Gastrocnemius medialis (tissue), 4 donors: ENCODE measurements around the gene FKBP1B. TPM values are rescaled to one million over a fixed set of nuclear protein-coding genes. Genes with fewer than 3 reads are reported as not detected.
"Not testable (repeated sequence)": the region's sequence is repeated elsewhere in the genome, so short reads cannot be mapped to it uniquely, and the experiment has no call there.

Source experiments
- ATAC-seq, 2 donors: fragments of 150-250 bp; one replicate each; pipeline ENCODE4 v1.9.1; 2016
- DNase-seq, 2 donors: peaks; one replicate each; pipeline ENCODE4 v3.0.0-alpha.2; 2019
- H3K27ac ChIP-seq, 4 donors: fragments of 200-600 bp; sonication (generic); 1 replicate in 1 of 4; 2 replicates in 3 of 4; pipeline ENCODE4 v1.5.1; 2016 to 2018; ENCODE audit warnings: mild to moderate bottlenecking in 2 of 4, moderate library complexity in 1 of 4
- H3K27me3 ChIP-seq, 3 donors: fragments of 200-600 bp; sonication (generic) in 2 of 3; 1 replicate in 1 of 3; 2 replicates in 2 of 3; pipeline versions ENCODE4 v1.5.1 to v1.6.0; 2016 to 2019; ENCODE audit warnings: mild to moderate bottlenecking in 1 of 3, moderate library complexity in 1 of 3
- H3K36me3 ChIP-seq, 2 donors: fragments of 200-600 bp; sonication (generic) in 1 of 2; one replicate each; pipeline ENCODE4 v1.5.1; 2017 to 2018
- H3K4me1 ChIP-seq, 2 donors: fragments of 200-600 bp; sonication (generic) in 1 of 2; one replicate each; pipeline ENCODE4 v1.5.1; 2016 to 2017; ENCODE audit warnings: mild to moderate bottlenecking in 2 of 2
- H3K4me3 ChIP-seq, 4 donors: fragments of 200-600 bp; sonication (generic) in 3 of 4; 1 replicate in 1 of 4; 2 replicates in 3 of 4; pipeline ENCODE4 v1.5.1; 2016 to 2019; ENCODE audit warnings: mild to moderate bottlenecking in 2 of 4
- H3K9me3 ChIP-seq, 3 donors: fragments of 200-600 bp; sonication (generic) in 2 of 3; 1 replicate in 1 of 3; 2 replicates in 2 of 3; pipeline ENCODE4 v1.5.1; 2016 to 2019
- CTCF ChIP-seq, 5 experiments: fragments of 450-650 bp in 3 of 5; fragments of 200-600 bp in 2 of 5; sonication (generic) in 2 of 5; IDR thresholded peaks in 4 of 5; conservative IDR thresholded peaks in 1 of 5; 1 replicate in 4 of 5; 2 replicates in 1 of 5; pipeline ENCODE4 v1.5.1; 2016 to 2019; ENCODE audit warnings: antibody characterized with exemption in 5 of 5, mild to moderate bottlenecking in 3 of 5, moderate library complexity in 3 of 5
- POLR2A ChIP-seq, 2 donors: fragments of 450-650 bp; IDR thresholded peaks; one replicate each; pipeline ENCODE4 v1.6.1; 2017; ENCODE audit warnings: antibody characterized with exemption in 2 of 2, mild to moderate bottlenecking in 2 of 2, moderate library complexity in 2 of 2
- in situ Hi-C, 4 donors: fragments of 200-750 bp; cut with MboI; loops; one replicate each; pipeline versions ENCODE4 v1.15.0 to v1.8.0; 2017; ENCODE audit warnings: low sequenced_read_pairs in 4 of 4
- intact Hi-C: fragments of 100-400 bp; cut with DNase I; formaldehyde crosslinking; loops from one replicate; pipeline ENCODE4 v1.15.1; 2023; ENCODE audit warnings: low total_unique reads
- total RNA-seq, 4 donors: library from RNA; depleted of rRNA; stranded (reverse); fragments of >200 nt; gene quantifications; one replicate each; pipeline versions ENCODE4 v1.1.0 to v1.2.3, GENCODE V29; 2016

The FKBP1B gene
- total RNA-seq, 4 donors from 2014 or later, result 0.91 to 2.9 (median 1.5) TPM; not detected in 1

GRCh38 chr2:24009680-24010476 lies 39.7 kb upstream of the FKBP1B start, which contains the start of gene MFSD2B:
Gene MFSD2B (plus strand): TSS chr2:24010085. CDS start chr2:24010097, 12 bp downstream.
- Histone ChIP-seq H3K36me3 (no peaks in the 10 kb centered on the region), H3K27me3 (peaks cover 25 to 30% (median 28%) of the 10 kb centered on the region in 3 donors), H3K9me3 (no peaks in the 10 kb centered on the region), H3K27ac (no peak within 1 kb of the TSS), H3K4me3 (peak within 1 kb of the TSS in 3 of 4 donors; percentile 32 to 49 (median 44)), H3K4me1 (peaks cover 4 to 8% of the 10 kb centered on the region in 2 donors)
- ATAC-seq (no peak), DNase-seq (no peak)
- in situ Hi-C loops (no loop called here), intact Hi-C loops (no loop called here)
- TF ChIP-seq POLR2A (IDR thresholded peaks at IDR 0.05) (no peak), CTCF (IDR thresholded peaks at IDR 0.05 in 4 of 5, conservative IDR thresholded peaks at IDR 0.05 in 1 of 5) (no peak)

GRCh38 chr2:24010477-24011249 lies 38.9 kb upstream of the FKBP1B start:
- Histone ChIP-seq H3K4me3 (peak overlapping the region in 2 of 4 donors; percentile 32 to 49), H3K27ac (no peak overlapping the region), H3K36me3 (no peaks in the 10 kb centered on the region), H3K9me3 (no peaks in the 10 kb centered on the region), H3K27me3 (peaks cover 25 to 30% (median 28%) of the 10 kb centered on the region in 3 donors), H3K4me1 (peaks cover 4 to 8% of the 10 kb centered on the region in 2 donors)
- intact Hi-C loops (no loop called here), in situ Hi-C loops (no loop called here)
- DNase-seq, result no peak
- TF ChIP-seq CTCF (IDR thresholded peaks at IDR 0.05 in 4 of 5, conservative IDR thresholded peaks at IDR 0.05 in 1 of 5), result no peak
- ATAC-seq, result no peak

GRCh38 chr2:24011250-24012104 lies 38.1 kb upstream of the FKBP1B start:
- peaks cover 4 to 8% of the 10 kb centered on the region in 2 donors for H3K4me1 ChIP-seq
- no peak overlapping the region for H3K27ac ChIP-seq
- H3K27me3 ChIP-seq, result peaks cover 25 to 30% (median 28%) of the 10 kb centered on the region in 3 donors
- no peaks in the 10 kb centered on the region for H3K9me3 ChIP-seq
- no peak for TF ChIP-seq CTCF (IDR thresholded peaks at IDR 0.05 in 4 of 5, conservative IDR thresholded peaks at IDR 0.05 in 1 of 5)
- no peak for TF ChIP-seq POLR2A (IDR thresholded peaks at IDR 0.05)
- no peak for ATAC-seq
- DNase-seq, result no peak
- no peaks in the 10 kb centered on the region for H3K36me3 ChIP-seq
- intact Hi-C loops, result no loop called here
- H3K4me3 ChIP-seq, result no peak overlapping the region
- in situ Hi-C loops, result no loop called here

- no peak overlapping the region for H3K27ac ChIP-seq
- no peak for ATAC-seq
- no peak for TF ChIP-seq CTCF (IDR thresholded peaks at IDR 0.05 in 4 of 5, conservative IDR thresholded peaks at IDR 0.05 in 1 of 5)
- TF ChIP-seq POLR2A (IDR thresholded peaks at IDR 0.05), result no peak
- DNase-seq, result no peak
- H3K9me3 ChIP-seq, result no peaks in the 10 kb centered on the region
- H3K27me3 ChIP-seq, result peaks cover 25 to 30% (median 28%) of the 10 kb centered on the region in 3 donors
- in situ Hi-C loops, result no loop called here
- no peak overlapping the region for H3K4me3 ChIP-seq
- H3K4me1 ChIP-seq, result peaks cover 4 to 8% of the 10 kb centered on the region in 2 donors
- intact Hi-C loops, result no loop called here
- no peaks in the 10 kb centered on the region for H3K36me3 ChIP-seq
Observed at GRCh38 chr2:24012521-24013188, 36.9 kb upstream of the FKBP1B start.

- in situ Hi-C loops, H3K4me3 ChIP-seq, H3K36me3 ChIP-seq, H3K4me1 ChIP-seq, H3K27ac ChIP-seq, DNase-seq, ATAC-seq, H3K9me3 ChIP-seq, intact Hi-C loops: not testable (repeated sequence)
- peaks cover 16 to 18% (median 17%) of the 10 kb centered on the region in 3 donors for H3K27me3 ChIP-seq
Observed at GRCh38 chr2:24014902-24015301, 34.6 kb upstream of the FKBP1B start.
